ENCODE measurements around the gene SWT1.

DNA sequence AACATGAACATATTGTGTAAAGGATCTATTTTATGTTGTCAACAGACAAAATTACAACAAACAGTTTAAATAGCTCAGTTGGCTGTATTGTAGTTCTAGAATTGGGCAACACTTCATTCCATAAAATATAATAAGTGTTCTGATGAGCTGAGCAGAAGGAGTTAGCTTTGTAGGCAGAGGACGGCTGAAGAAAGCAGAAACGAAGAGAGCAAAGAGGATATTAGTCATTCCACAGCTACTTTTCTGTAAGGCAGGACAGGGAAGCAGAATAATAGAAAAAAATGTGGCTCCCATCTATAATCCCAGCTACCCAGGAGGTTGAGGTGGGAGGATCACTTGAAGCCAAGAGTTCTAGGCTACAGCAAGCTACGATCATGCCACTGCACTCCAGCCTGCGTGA lies 180.3 kb downstream of the SWT1 start:
- TF ChIP-seq, protein P1, sequence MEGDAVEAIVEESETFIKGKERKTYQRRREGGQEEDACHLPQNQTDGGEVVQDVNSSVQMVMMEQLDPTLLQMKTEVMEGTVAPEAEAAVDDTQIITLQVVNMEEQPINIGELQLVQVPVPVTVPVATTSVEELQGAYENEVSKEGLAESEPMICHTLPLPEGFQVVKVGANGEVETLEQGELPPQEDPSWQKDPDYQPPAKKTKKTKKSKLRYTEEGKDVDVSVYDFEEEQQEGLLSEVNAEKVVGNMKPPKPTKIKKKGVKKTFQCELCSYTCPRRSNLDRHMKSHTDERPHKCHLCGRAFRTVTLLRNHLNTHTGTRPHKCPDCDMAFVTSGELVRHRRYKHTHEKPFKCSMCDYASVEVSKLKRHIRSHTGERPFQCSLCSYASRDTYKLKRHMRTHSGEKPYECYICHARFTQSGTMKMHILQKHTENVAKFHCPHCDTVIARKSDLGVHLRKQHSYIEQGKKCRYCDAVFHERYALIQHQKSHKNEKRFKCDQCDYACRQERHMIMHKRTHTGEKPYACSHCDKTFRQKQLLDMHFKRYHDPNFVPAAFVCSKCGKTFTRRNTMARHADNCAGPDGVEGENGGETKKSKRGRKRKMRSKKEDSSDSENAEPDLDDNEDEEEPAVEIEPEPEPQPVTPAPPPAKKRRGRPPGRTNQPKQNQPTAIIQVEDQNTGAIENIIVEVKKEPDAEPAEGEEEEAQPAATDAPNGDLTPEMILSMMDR (conservative IDR thresholded peaks at IDR 0.05; ENCODE audit: low read depth, low read length), result no peak
- TF ChIP-seq RFX5 (IDR thresholded peaks at IDR 0.05; ENCODE audit: low read depth, low read length) (no peak), RCOR1 (IDR thresholded peaks at IDR 0.05; ENCODE audit: insufficient replicate concordance, low read length) (no peak), NFE2L2 (IDR thresholded peaks at IDR 0.05; ENCODE audit: low read depth, low read length) (no peak)
- TF ChIP-seq, protein P2, sequence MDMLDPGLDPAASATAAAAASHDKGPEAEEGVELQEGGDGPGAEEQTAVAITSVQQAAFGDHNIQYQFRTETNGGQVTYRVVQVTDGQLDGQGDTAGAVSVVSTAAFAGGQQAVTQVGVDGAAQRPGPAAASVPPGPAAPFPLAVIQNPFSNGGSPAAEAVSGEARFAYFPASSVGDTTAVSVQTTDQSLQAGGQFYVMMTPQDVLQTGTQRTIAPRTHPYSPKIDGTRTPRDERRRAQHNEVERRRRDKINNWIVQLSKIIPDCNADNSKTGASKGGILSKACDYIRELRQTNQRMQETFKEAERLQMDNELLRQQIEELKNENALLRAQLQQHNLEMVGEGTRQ (IDR thresholded peaks at IDR 0.05; ENCODE audit: low read depth, low read length), result no peak

Data from IMR-90 (cell line).